Liver (tissue), 9 donors: Measurements from ENCODE around the gene VPS37B. TPM values are rescaled to one million over a fixed set of nuclear protein-coding genes. Genes with fewer than 3 reads are reported as not detected.
A peak's percentile ranks its signal among the peaks of the same experiment; 100 is the strongest.

Experiments used
- DNase-seq: peaks from one replicate; pipeline ENCODE4 v3.0.0-alpha.2; 2017; ENCODE audit warnings: low spot score
- H3K27ac ChIP-seq, 2 donors: one replicate each; pipeline ENCODE4 v1.7.0; 2013; ENCODE audit warnings: inconsistent platforms in 2 of 2, low read length in 2 of 2, control low read depth in 1 of 2, low read depth in 1 of 2, mild to moderate bottlenecking in 1 of 2
- H3K27me3 ChIP-seq, 4 donors: one replicate each; pipeline versions ENCODE4 v1.6.1 to v1.7.0; 2013; ENCODE audit warnings: low read length in 3 of 4, inconsistent platforms in 1 of 4, mild to moderate bottlenecking in 1 of 4, moderate library complexity in 1 of 4; ENCODE audit not compliant: control insufficient read depth in 4 of 4, insufficient read depth in 4 of 4
- H3K36me3 ChIP-seq, 4 donors: one replicate each; pipeline versions ENCODE4 v1.6.1 to v1.7.0; 2013; ENCODE audit warnings: low read length in 3 of 4, mild to moderate bottlenecking in 3 of 4, low read depth in 1 of 4, moderate library complexity in 1 of 4; ENCODE audit not compliant: control insufficient read depth in 4 of 4, insufficient read depth in 3 of 4
- H3K4me1 ChIP-seq, 4 donors: one replicate each; pipeline versions ENCODE4 v1.6.1 to v1.7.0; 2013; ENCODE audit warnings: low read length in 3 of 4, mild to moderate bottlenecking in 3 of 4, moderate library complexity in 1 of 4; ENCODE audit not compliant: control insufficient read depth in 4 of 4, insufficient read depth in 4 of 4
- H3K4me3 ChIP-seq, 3 donors: one replicate each; pipeline versions ENCODE4 v1.6.1 to v1.7.0; 2013; ENCODE audit warnings: low read length in 3 of 3, control low read depth in 1 of 3, low read depth in 1 of 3, mild to moderate bottlenecking in 1 of 3
- H3K9ac ChIP-seq, 2 donors: one replicate each; pipeline ENCODE4 v1.7.0; 2013; ENCODE audit warnings: low read length in 2 of 2, mild to moderate bottlenecking in 2 of 2, moderate library complexity in 2 of 2, control low read depth in 1 of 2, low read depth in 1 of 2
- H3K9me3 ChIP-seq, 4 donors: one replicate each; pipeline versions ENCODE4 v1.6.1 to v1.7.0; 2013; ENCODE audit warnings: low read length in 3 of 4; ENCODE audit not compliant: control insufficient read depth in 4 of 4
- CTCF ChIP-seq: fragments of 150-350 bp; IDR thresholded peaks from 2 replicates; pipeline ENCODE4 v1.5.1; 2017; ENCODE audit warnings: improper control_type of control experiment, low read depth, low read length; ENCODE audit not compliant: missing input control
- EGR1 ChIP-seq, 2 donors: IDR thresholded peaks; 2 replicates each; pipeline ENCODE4 v1.6.1; 2016 to 2018; ENCODE audit warnings: antibody characterized with exemption in 2 of 2, low read depth in 2 of 2
- FOXA1 ChIP-seq: IDR thresholded peaks from 2 replicates; pipeline ENCODE4 v1.6.1; 2016; ENCODE audit warnings: antibody characterized with exemption
- FOXA2 ChIP-seq: IDR thresholded peaks from 2 replicates; pipeline ENCODE4 v1.6.1; 2016; ENCODE audit warnings: antibody characterized with exemption
- GABPA ChIP-seq, 2 donors: IDR thresholded peaks in 1 of 2; conservative IDR thresholded peaks in 1 of 2; 2 replicates each; pipeline ENCODE4 v1.6.1; 2016; ENCODE audit warnings: antibody characterized with exemption in 2 of 2, mild to moderate bottlenecking in 1 of 2, moderate library complexity in 1 of 2
- HNF4A ChIP-seq, 2 donors: conservative IDR thresholded peaks; 2 replicates each; pipeline ENCODE4 v1.6.1; 2016; ENCODE audit warnings: antibody characterized with exemption in 2 of 2, mild to moderate bottlenecking in 2 of 2
- HNF4G ChIP-seq: IDR thresholded peaks from 2 replicates; pipeline ENCODE4 v1.6.1; 2016; ENCODE audit warnings: antibody characterized with exemption
- JUND ChIP-seq, 2 donors: IDR thresholded peaks; 2 replicates each; pipeline ENCODE4 v1.6.1; 2016; ENCODE audit warnings: antibody characterized with exemption in 2 of 2
- MAX ChIP-seq: IDR thresholded peaks from 2 replicates; pipeline ENCODE4 v1.6.1; 2016; ENCODE audit warnings: antibody characterized with exemption
- NR2F2 ChIP-seq: IDR thresholded peaks from 2 replicates; pipeline ENCODE4 v1.6.1; 2016; ENCODE audit warnings: antibody characterized with exemption
- RAD21 ChIP-seq, 2 donors: IDR thresholded peaks; 2 replicates each; pipeline ENCODE4 v1.6.1; 2016; ENCODE audit warnings: antibody characterized with exemption in 2 of 2, mild to moderate bottlenecking in 2 of 2
- REST ChIP-seq: IDR thresholded peaks from 2 replicates; pipeline ENCODE4 v1.6.1; 2016; ENCODE audit warnings: antibody characterized with exemption, mild to moderate bottlenecking
- RXRA ChIP-seq, 2 donors: IDR thresholded peaks; 2 replicates each; pipeline ENCODE4 v1.6.1; 2017 to 2018; ENCODE audit warnings: antibody characterized with exemption in 2 of 2, mild to moderate bottlenecking in 1 of 2
- SP1 ChIP-seq: IDR thresholded peaks from 2 replicates; pipeline ENCODE4 v1.6.1; 2018; ENCODE audit warnings: antibody characterized with exemption, mild to moderate bottlenecking
- TAF1 ChIP-seq: conservative IDR thresholded peaks from 2 replicates; pipeline ENCODE4 v1.6.1; 2016; ENCODE audit warnings: antibody characterized with exemption, mild to moderate bottlenecking
- YY1 ChIP-seq: IDR thresholded peaks from 2 replicates; pipeline ENCODE4 v1.6.1; 2016; ENCODE audit warnings: antibody characterized with exemption, mild to moderate bottlenecking
- ZBTB33 ChIP-seq: IDR thresholded peaks from 2 replicates; pipeline ENCODE4 v1.6.1; 2016; ENCODE audit warnings: antibody characterized with exemption
- WGBS: extraction: QIAGEN DNeasy Blood & Tissue Kit; methylation state at CpG from one replicate; pipeline ENCODE4 v1.1.7; 2013; 5-methylcytosine and 5-hydroxymethylcytosine counted together
- polyA plus RNA-seq, 2 donors: library from polyadenylated mRNA; stranded (reverse) in 1 of 2; unstranded in 1 of 2; fragments of 200-250 nt in 1 of 2; fragments of >200 nt in 1 of 2; fragmentation: Nextera tagmentation in 1 of 2; extraction: Ambion mirVana in 1 of 2; gene quantifications; one replicate each; pipeline versions ENCODE4 v1.2.1 to v1.2.3, GENCODE V29; 2013 to 2015
- total RNA-seq, 2 donors: library from RNA; depleted of rRNA; stranded (reverse); fragments of >200 nt; gene quantifications; one replicate each; pipeline ENCODE4 v1.2.3, GENCODE V29; 2014
- TF ChIP-seq, protein P1 (sequence below): IDR thresholded peaks from 2 replicates; pipeline ENCODE4 v1.6.1; 2016; ENCODE audit warnings: antibody characterized with exemption
- donor health status: healthy.
- donor health status: healthy.
- donor health status: healthy.
- donor health status: healthy.
- donor health status: healthy.

Gene VPS37B
- total and polyA plus RNA-seq, 4 donors: 2.3 to 6.8 (median 3.8) TPM

GRCh38 chr12:122891661-122892525 lies 4.0 kb downstream of the VPS37B start:
- Histone ChIP-seq H3K36me3 (peaks cover 0 to 2% (median 0%) of the 10 kb centered on the region in 4 donors), H3K27me3 (no peaks in the 10 kb centered on the region), H3K4me1 (peaks cover 1 to 39% (median 24%) of the 10 kb centered on the region in 4 donors), H3K4me3 (no peak overlapping the region), H3K9me3 (no peaks in the 10 kb centered on the region), H3K27ac (peak overlapping the region in 1 of 2 donors; percentile 6), H3K9ac (no peak overlapping the region)
- no peak for DNase-seq
- 63% methylated on average over 10 of the region's 10 CpGs for WGBS
- TF ChIP-seq EGR1 (IDR thresholded peaks at IDR 0.05; ENCODE audit: low read depth in 2 of 2) (no peak), RAD21 (IDR thresholded peaks at IDR 0.05) (no peak), SP1 (no peak), HNF4G (no peak), TAF1 (no peak), CTCF (no peak), JUND (IDR thresholded peaks at IDR 0.05) (no peak), MAX (no peak), FOXA2 (no peak), FOXA1 (no peak), YY1 (no peak), HNF4A (conservative IDR thresholded peaks at IDR 0.05) (no peak), RXRA (IDR thresholded peaks at IDR 0.05) (no peak), NR2F2 (no peak), GABPA (IDR thresholded peaks at IDR 0.05 in 1 of 2, conservative IDR thresholded peaks at IDR 0.05 in 1 of 2) (no peak), REST (no peak), ZBTB33 (no peak)
- TF ChIP-seq, protein P1, sequence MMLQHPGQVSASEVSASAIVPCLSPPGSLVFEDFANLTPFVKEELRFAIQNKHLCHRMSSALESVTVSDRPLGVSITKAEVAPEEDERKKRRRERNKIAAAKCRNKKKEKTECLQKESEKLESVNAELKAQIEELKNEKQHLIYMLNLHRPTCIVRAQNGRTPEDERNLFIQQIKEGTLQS: no peak
